Measurements from ENCODE around the gene OBSCN.

OBSCN gene

DNA sequence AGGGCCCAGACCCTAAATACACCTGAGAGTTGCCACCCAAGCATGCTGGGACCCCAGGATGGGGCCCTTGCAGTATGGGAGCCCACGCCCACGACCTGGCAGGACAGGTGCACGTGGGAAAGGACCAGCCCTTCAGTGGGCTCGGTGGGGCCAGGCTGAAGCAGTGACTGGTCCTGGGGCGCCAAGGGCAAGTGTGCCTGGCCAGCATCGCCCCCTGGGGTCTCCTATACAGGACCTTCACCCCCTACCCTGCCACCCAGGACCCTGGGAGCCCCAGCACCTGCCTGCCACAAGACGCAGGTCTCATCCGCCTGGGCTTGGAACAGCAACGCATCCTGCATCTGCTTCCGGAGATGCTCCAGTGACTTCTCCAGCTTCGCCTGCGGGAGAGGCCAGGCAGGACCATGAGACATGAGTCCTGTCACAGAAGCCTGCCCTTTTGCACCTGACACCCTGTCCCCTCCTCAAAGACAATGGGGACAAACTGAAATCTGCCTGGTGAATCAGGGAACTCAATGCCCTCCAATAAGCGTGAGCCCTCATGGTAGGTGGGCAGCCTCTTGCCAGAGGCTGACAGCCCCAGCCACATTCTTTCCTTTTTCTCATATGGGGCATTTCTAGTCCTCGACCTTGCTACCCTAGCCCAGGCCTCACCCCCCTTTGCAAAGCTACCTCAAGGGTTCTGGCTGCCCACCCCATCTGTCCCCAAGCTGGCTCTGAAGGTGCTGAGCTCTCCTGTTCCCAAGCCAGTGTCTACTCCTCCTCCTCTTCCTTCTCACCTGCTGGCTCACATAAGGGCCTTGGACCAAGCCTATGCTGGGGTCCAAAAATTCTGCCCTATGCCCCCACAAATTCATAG, 194.2 kb downstream of the OBSCN start:
- DNase-seq (ENCODE audit: low spot score), result no peak

DNA sequence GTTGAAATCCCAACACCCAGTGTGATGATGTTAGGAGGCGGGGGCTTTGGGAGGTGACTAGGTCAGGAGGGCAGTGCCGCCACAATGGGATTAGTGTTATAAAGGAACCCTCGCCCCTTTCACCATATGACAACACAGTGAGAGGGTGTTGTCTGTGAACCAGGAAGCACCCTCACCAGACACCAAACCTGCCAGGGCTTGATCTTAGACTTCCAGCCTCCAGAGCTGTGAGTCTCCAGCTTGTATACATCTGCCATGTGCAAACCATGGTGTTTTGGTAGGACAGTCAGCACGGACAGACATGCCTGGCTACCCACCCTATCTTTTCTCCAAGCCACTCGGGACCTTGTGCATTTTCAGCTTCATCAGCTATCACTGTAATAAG, 194.8 kb downstream of the OBSCN start:
- DNase-seq (ENCODE audit: low spot score), result no peak

- DNase-seq (ENCODE audit: low spot score), result no peak
Measured at GRCh38 chr1:228403231-228403631, 195.4 kb downstream of the OBSCN start.

DNA sequence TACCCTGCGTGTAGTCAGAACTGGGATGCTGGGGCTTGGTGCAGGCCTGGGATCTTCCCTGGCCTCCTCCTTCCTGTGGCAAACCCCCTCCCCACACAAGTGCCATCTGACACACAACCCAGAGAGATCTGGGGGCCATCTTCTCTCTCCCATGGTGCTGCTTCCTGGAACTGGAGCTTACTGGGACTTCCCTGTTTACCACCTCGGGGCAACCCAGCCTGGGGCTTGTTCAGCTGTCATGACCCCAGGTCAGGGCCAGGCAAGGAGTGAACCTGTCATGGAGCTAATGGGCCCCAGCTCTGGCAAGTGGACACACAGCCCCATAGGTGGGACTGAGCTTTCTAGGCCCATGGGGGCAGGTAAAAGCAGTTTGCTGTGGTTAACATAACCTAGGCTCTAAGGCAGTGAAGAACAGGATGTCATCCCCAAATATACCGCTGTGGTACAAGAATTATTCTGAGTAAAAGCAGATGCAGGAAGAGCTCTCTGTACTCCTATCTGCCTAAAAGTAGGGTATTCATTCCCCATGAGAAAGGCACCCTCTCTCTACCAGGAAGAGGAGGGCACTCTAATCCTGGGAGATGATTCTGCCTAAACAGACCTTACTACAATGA, 196.4 kb downstream of the OBSCN start:
- DNase-seq (ENCODE audit: low spot score), result no peak

GRCh38 chr1:228405200-228405978, 197.5 kb downstream of the OBSCN start:
- DNase-seq (ENCODE audit: low spot score), result no peak

GRCh38 chr1:228405979-228406228, 198.1 kb downstream of the OBSCN start:
- DNase-seq (ENCODE audit: low spot score), result no peak

DNA sequence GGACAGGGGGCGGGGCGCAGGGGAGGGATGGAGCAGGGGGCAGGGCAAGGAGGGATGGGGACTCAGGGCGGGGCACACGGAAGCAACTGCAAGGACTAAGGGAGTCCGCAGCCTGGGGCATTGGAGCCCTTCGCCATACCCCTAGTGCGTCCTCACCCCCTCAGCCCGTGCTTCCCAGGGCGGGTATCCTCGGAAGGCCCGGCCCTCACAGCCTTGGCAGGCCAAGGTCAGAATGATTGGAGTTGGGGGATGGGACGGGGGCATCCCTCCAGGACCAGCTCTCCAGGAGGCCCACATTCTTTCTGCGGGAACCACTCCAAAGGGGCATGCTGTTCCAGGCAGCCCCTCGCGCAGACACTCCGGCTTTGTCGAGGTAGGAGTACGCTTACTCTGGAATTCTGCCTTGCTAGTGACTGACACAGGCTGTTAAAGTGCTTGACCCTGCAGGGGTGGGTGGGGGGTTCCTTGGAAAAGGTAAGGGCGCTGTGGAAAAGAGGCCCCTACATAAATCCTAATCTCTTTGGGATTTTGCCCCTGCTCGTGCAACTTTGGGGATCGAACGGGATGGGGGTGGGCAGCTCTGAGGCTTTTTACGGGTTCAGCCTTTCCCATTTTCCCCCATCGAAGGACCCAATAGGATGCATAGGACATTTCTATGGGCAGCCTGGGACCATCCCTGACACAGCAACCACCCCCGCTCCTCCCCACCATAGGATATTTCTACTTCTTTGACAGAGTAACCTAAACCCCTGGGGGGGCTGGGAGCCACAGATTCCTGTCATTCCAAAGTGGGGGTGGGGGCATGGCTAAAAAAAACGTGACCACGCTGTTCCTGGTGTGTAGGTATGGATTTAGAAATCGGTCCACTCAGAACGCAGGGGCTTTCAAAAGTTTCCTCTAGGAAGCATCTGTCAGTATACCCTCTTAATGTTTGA, 199.5 kb downstream of the OBSCN start:
- DNase-seq (ENCODE audit: low spot score), result no peak

DNA sequence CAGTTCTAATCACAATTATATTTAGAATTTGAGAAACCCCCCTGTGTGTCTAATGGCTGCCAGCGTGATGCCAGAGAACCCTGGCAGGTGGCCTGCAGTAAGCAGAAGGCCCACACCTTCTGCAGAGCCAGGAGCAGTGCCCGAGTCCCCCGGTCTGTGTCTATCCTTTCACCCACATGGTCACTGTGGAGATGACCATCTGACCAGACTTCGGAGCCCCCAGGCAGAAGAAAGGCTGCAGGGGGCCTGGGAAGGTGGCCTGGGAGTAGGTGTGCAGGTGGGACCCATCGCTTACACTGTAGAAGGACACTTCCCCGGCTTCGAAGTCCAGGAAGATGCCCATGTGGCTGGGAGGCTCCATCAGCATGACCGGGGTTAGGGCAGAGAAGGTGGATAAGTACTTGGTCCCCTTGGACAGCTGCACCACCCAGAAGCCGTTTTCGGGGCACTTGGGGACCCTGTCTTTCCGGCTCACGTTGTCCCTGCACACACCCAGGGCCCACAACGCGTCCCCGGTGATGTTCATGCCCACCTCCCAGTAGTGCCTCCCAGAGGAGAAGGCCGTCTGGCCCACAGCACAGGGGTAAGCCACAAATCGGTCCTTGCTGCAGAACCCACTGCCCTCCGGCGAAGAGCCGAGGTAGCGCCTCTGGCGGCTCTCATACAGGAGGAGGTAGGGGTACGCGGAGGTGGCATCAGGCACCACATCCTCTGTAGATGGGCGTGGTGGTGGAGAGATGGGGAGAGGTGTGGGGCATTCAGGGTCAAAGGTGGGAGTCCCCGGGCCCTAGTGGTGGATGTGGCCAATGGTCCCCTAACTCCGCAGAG, 200.4 kb downstream of the OBSCN start:
- no peak for DNase-seq (ENCODE audit: low spot score)

DNA sequence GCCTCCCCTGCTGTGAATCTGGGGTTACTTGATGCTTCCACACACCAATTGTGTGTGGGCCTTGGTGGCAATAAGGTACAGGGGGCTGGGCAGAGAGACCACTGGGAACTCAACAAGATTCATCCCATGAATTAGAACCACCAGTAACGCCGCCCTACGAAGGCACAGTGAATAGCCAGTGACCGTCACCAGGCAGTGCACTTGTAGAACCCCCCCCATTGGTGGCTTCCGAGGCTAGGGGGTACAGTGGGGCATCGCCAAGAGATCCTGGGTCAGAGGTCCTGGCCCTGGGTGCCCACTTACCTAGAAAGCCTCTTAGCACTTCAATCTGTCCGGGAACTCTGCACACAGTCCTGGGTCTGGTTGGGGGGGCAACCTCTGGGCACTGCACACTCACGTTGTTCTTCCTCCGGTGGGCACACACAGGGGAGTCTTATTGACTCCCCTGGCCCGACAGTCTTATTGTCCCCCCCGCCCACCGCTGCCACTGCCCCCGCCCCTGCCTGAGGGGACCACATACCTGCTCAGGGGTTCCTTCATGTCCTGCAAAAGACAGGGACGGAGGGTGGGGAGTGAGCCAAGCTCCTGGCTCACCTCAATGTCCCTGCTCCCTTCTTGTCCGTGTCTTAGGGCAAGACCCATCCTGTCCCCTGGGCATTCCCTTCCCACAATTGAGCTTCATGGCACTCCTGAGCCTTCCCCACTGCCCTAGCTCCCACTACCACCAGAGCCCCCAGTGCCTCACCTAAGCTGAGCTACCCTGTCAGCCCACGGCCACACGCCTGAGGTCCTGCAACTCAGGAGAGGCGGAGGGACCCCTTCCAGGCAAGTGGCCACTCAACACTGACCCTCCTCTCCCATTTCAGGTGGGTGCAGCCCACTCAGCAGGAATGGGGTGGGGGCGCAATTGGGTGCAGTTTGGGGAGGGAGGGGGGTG, 201.3 kb downstream of the OBSCN start:
- DNase-seq (ENCODE audit: low spot score), result no peak

DNA sequence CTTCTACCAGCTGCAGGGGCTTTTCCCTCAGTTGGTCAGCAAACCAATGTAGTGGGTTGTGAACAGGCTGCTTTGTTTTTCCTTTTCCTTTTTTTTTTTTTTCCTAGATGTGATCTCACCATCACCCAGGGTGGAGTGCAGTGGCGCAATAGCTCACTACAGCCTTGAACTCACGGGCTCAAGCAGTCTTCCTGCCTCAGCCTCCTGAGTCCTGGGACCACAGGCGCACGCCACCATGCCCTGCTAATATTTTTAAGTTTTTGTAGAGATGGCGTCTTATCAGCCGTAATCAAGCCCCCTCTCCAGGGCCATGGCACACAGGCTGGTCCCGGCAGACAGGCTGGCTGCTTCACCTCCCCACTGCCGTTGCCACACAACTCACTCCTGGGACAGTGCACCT, 202.2 kb downstream of the OBSCN start:
- DNase-seq (ENCODE audit: low spot score), result no peak

DNA sequence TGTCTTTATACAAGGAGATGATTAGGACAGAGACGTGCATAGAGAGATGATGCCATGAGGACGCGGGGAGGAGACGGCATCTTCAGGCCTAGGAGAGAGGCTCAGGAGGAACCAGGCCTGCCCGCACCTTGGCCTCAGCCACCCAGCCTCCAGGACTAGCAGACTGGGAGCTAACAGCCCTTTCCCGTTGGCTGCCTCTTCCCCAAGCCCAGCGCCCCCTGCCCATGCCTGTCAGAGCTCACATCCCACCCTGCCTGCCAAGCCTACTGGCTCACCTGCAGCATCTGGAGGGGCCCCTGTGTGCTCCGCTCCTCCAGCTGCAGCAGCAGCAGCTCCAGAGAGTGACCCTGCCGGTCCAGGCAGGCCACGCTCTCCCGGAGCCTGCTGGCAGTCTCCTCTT, 202.8 kb downstream of the OBSCN start:
- no peak for DNase-seq (ENCODE audit: low spot score)

DNA sequence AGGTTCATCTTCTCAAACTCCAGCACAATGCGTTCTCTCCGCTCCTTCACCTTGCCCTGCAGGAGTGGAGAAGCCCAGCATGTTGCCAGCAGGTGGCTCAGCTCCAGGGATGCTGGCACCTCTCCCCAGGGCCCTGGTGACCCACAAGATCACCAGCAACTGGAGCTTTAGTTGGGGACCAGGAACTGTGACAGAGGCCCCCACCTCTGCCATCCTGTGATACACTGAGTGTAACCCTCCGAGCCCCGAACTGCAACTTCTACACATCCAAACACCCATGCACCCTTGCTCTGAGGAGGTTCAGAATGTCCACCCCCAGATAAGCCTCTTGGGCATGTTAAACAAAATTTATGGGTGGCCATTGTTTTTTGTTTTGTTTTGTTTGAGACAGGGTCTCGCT, 203.3 kb downstream of the OBSCN start:
- no peak for DNase-seq (ENCODE audit: low spot score)

DNA sequence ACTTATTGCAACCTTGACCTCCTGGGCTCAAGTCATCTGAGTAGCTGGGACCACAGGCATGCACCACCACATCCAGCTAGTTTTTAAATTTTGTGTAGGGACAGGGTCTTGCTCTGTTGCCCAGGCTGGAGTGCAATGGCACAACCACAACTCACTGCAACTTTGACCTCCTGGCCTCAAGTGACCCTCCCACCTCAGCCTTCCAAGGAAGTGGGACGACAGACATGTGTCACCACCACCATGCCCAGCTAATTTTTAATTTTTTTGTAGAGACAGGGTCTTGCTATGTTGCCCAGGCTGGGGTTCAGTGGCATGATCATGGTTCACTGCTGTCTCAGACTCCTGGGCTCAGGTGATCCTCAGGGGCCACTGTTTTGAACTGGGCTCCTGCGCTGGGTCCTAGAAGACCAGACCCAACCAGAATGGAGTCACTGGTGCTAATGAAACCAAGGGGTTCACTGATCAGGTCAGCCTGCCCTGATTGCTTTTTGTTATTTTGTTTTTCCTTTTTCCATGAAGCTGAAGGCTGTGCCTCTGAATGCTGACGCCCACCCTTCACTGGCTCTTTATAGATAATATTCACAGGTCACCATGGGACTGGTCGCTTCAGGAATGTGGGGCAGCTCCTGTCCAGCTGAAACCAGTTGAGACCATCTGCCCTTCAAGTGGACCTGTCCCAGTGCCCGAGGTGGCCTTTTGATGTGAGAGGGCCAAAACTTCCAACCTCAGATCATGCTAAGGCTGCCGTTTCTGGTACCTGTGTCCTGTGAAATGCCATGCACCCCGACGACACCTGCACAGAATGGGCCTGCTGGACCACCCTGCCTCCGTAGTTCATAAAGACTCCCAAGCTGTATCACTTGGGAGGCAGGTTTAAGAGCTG, 203.9 kb downstream of the OBSCN start:
- DNase-seq (ENCODE audit: low spot score), result no peak

DNA sequence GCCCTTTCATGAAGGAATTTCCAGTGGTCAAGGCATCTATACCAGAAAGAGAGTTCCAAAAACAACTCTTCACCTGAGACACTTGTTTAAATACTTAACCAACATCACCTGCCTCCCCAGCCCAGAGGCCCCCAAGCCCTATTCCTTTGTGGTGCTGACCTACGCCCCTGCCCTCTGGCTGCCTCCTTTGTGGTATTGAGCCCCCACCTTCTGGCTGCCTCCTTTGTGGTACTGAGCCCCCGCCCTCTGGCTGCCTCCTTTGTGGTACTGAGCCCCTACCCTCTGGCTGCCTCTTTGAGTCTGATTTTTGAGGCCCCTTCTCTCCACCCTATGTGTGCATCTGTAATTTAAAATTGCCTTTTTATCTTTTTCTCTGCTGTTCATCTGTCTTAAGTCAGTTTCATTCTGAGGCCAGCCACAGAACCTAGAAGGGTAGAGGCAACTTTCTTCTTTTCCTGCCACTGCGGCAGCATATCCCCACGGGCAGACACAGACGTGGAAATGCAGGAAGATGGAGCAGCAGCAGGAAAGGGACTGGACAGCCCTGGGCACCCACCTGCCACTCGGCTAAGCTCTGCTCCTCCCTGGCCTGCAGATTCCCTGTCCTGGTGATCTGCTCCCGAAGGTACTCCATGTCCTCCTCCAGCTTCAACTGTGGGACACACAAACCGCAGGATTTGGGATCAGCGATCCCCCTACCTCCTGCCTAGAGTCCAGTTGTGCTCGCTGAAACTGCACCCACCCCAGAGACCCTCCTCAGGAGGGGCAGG, 205.6 kb downstream of the OBSCN start:
- DNase-seq (ENCODE audit: low spot score), result no peak

DNA sequence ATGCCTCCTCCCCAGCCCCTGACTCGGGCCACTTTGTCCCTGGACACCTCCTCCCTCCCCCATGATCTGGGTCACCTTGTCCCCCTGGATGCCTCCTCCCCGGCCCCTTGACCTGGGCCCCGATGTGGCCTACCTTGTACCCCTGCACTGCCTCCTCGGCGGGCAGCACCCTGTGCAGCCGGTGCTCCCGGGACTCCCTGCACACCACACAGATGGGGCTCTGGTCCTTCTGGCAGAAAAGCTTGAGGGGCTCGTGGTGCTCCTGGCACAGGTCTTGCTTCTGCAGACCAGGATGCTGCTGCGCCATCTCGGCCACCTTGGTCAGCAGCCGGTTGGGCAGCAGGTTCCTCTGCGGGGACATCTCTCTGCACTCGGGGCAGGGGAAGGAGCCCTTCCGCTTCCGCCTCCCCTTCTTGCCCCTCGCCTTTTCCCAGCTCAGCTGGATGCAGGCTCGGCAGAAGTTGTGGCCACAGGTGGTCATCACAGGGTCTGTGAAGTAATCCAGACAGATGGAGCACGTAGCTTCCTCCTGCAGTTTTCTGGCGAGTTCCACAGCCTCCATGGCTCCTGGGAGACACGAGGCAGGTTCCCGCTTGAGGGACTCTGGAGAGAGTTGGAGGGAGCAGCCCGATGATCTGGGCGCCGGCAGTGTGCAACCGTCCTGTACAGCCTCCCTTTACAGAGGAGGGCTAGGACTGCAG, 206.8 kb downstream of the OBSCN start:
- DNase-seq (ENCODE audit: low spot score), result no peak

GRCh38 chr1:228415221-228415620, 207.4 kb downstream of the OBSCN start:
- DNase-seq (ENCODE audit: low spot score), result no peak

DNA sequence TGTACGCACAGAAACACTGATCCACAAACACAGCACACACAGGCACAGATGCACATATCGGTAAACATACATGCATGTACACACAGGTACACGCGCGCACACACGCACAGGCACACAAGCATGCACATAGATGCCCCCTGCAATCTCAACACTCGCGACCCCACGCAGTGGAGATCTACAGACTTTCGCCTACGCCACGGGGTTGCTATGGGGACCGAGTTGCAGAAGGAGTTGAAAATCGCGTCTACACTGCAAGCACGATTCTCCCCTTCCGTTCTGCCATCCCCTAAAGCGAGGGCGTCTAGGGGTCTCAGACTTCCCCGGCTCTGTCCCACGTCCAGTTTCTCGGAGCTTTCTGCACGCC, 208.0 kb downstream of the OBSCN start:
- no peak for DNase-seq (ENCODE audit: low spot score)

Data from GM03348 (cell line).